ENCODE results near the gene FOXF1. TPM values are rescaled to one million over a fixed set of nuclear protein-coding genes. Genes with fewer than 3 reads are reported as not detected.

The FOXF1 gene
- total and polyA plus RNA-seq, 2 of the 13 experiments (the other 11 are each of a cell fraction or from before 2014, with no cell fraction given), result not detected

GRCh38 chr16:86472366-86472765 lies 38.0 kb upstream of the FOXF1 start (continued):
- TF ChIP-seq, protein P1, sequence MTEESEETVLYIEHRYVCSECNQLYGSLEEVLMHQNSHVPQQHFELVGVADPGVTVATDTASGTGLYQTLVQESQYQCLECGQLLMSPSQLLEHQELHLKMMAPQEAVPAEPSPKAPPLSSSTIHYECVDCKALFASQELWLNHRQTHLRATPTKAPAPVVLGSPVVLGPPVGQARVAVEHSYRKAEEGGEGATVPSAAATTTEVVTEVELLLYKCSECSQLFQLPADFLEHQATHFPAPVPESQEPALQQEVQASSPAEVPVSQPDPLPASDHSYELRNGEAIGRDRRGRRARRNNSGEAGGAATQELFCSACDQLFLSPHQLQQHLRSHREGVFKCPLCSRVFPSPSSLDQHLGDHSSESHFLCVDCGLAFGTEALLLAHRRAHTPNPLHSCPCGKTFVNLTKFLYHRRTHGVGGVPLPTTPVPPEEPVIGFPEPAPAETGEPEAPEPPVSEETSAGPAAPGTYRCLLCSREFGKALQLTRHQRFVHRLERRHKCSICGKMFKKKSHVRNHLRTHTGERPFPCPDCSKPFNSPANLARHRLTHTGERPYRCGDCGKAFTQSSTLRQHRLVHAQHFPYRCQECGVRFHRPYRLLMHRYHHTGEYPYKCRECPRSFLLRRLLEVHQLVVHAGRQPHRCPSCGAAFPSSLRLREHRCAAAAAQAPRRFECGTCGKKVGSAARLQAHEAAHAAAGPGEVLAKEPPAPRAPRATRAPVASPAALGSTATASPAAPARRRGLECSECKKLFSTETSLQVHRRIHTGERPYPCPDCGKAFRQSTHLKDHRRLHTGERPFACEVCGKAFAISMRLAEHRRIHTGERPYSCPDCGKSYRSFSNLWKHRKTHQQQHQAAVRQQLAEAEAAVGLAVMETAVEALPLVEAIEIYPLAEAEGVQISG (CRISPR knock-in tag; IDR thresholded peaks at IDR 0.05), result no peak
- TF ChIP-seq HOXA3 (CRISPR knock-in tag; IDR thresholded peaks at IDR 0.05), result no peak
- TF ChIP-seq, protein P2, sequence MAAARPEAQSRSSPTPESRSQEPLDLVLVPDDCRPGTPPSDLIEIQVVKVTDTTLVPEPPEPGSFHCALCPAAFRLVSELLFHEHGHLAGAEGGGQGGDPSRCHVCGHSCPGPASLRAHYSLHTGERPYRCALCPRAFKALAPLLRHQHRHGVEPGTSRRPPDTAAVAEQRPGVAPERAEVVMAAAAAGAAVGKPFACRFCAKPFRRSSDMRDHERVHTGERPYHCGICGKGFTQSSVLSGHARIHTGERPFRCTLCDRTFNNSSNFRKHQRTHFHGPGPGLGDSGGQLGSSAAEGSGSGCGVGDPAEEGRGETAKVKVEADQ (CRISPR knock-in tag; IDR thresholded peaks at IDR 0.05; ENCODE audit: borderline replicate concordance), result no peak
- no peak for TF ChIP-seq ZNF343 (CRISPR knock-in tag; IDR thresholded peaks at IDR 0.05)
- no peak for TF ChIP-seq GPN1 (CRISPR knock-in tag; IDR thresholded peaks at IDR 0.05; ENCODE audit: borderline replicate concordance)
- TF ChIP-seq MIXL1 (CRISPR knock-in tag; IDR thresholded peaks at IDR 0.05), result no peak

DNA sequence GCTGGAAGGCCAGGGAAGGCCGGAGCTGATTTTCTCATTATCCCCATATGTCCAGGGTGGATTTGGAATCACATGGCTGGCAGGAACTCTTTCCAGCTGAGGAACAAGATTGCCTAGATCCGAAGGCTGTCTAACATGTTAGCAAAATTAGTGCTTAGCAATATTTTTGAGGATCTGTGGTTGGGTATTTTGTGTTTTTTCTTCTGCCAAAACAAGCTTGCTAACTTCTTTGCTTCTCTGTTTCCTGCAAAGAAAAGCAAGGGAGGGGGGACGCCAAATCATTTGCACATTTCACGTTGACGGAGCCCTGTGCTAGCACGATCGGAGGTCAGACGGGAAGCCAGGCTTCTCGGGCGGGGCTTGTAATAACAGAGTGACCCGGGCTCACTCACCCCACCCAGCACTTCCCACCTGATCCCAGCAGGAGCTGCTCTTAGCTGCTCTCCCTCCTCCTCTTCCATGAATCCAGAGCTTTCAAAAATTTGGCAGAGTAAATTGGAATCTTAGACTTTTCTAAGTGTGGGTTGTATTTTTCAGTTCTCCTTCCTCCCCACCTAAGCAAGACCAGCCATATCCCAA lies 33.3 kb upstream of the FOXF1 start:
- ChIA-PET POLR2A (interaction anchor here (0.5 kb wide), 1 partner anchor 1750 kb away, joined by 4 read pairs; no protein-coding TSS in a partner anchor), CTCF (ENCODE audit: low intra/inter-chr PET ratio, low total read pairs) (no interaction called here)
- H3K27ac ChIP-seq (ENCODE audit: extremely low read length, insufficient read depth, low read length), result no peak overlapping the region
- TF ChIP-seq SETDB1 (CRISPR knock-in tag; IDR thresholded peaks at IDR 0.05; ENCODE audit: borderline replicate concordance) (no peak), CREBL2 (CRISPR knock-in tag; IDR thresholded peaks at IDR 0.05; ENCODE audit: borderline replicate concordance) (no peak), ZBTB21 (CRISPR knock-in tag; IDR thresholded peaks at IDR 0.05) (no peak), ZFX (CRISPR knock-in tag; IDR thresholded peaks at IDR 0.05; ENCODE audit: low read depth) (no peak), ZNF615 (CRISPR knock-in tag; IDR thresholded peaks at IDR 0.05; ENCODE audit: borderline replicate concordance) (no peak), MAFK (conservative IDR thresholded peaks at IDR 0.05 in 1 of 2, IDR thresholded peaks at IDR 0.05 in 1 of 2; ENCODE audit: low read length in 2 of 2) (no peak), ZNF160 (CRISPR knock-in tag; IDR thresholded peaks at IDR 0.05) (no peak), ZNF350 (CRISPR knock-in tag; IDR thresholded peaks at IDR 0.05; ENCODE audit: borderline replicate concordance, low read depth) (no peak)

More for the DNA sequence above, 33.3 kb upstream of the FOXF1 start:
- FAIRE-seq, result no peak
- in situ Hi-C loops (cut with HindIII; ENCODE audit: extremely low pct_ligation_motif_present, low pct_unique_long_range_greater_than_20kb), result no loop called here
- Histone ChIP-seq H3K4me2 (ENCODE audit: low read depth, low read length) (no peak overlapping the region), H4K20me1 (ENCODE audit: insufficient read depth, low read length) (no peaks in the 10 kb centered on the region), H3K79me2 (ENCODE audit: insufficient read depth, low read length) (no peaks in the 10 kb centered on the region), H3K9ac (ENCODE audit: insufficient read depth, low read depth, low read length) (no peak overlapping the region), H3K4me1 (ENCODE audit: insufficient read depth, low read length) (no peaks in the 10 kb centered on the region), H3K27me3 (ENCODE audit: control insufficient read depth in 1 of 2, insufficient read depth in 2 of 2, low read length in 2 of 2) (peaks cover 4 to 50% of the 10 kb centered on the region in 2 experiments; a peak in 4 of 5 replicates), H3K36me3 (replicated peaks in 1 of 2; ENCODE audit: control insufficient read depth in 1 of 2, insufficient read depth in 2 of 2, low read length in 2 of 2) (no peaks in the 10 kb centered on the region), H2AFZ (ENCODE audit: low read length) (no peak overlapping the region), H3K4me3 (replicated peaks in 1 of 3; ENCODE audit: insufficient read depth in 1 of 3, low read depth in 2 of 3, low read length in 3 of 3) (no peak overlapping the region), H3K9me3 (ENCODE audit: low read length) (no peaks in the 10 kb centered on the region; the same call in 1 of the 2 replicates)
- no peak for DNase-seq (ENCODE audit: low spot score)
- BruUV-seq (replicated peaks), result no TSS peak
- no peak for ATAC-seq
- intact Hi-C loops (cut with micrococcal nuclease; ENCODE audit: unreplicated experiment), result no loop called here
- WGBS (ENCODE audit: low lambda C conversion rate), result 23% methylated on average over 11 of the region's 11 CpGs

Measured in HepG2 (cell line).